Suprapubic skin (tissue), 4 donors: ENCODE data around the gene SLC2A9. TPM values are rescaled to one million over a fixed set of nuclear protein-coding genes. Genes with fewer than 3 reads are reported as not detected.

Experiments used
- DNase-seq, 2 donors: peaks; one replicate each; pipeline ENCODE4 v3.0.0-alpha.2; 2019; ENCODE audit warnings: low spot score in 2 of 2
- H3K27ac ChIP-seq: fragments of 200-600 bp; sonication (generic); one replicate; pipeline ENCODE4 v1.5.1; 2019
- H3K27me3 ChIP-seq: fragments of 200-600 bp; sonication (generic); one replicate; pipeline ENCODE4 v1.5.1; 2019
- H3K36me3 ChIP-seq: fragments of 200-600 bp; sonication (generic); one replicate; pipeline ENCODE4 v1.5.1; 2019
- H3K4me1 ChIP-seq: fragments of 200-600 bp; sonication (generic); one replicate; pipeline ENCODE4 v1.5.1; 2019
- H3K4me3 ChIP-seq: fragments of 200-600 bp; sonication (generic); one replicate; pipeline ENCODE4 v1.5.1; 2019; ENCODE audit warnings: mild to moderate bottlenecking
- H3K9me3 ChIP-seq: fragments of 200-600 bp; sonication (generic); one replicate; pipeline ENCODE4 v1.5.1; 2019
- CTCF ChIP-seq, 2 donors: fragments of 200-600 bp in 1 of 2; fragments of 450-650 bp in 1 of 2; sonication (generic) in 1 of 2; IDR thresholded peaks; one replicate each; pipeline ENCODE4 v1.5.1; 2016 to 2019; ENCODE audit warnings: antibody characterized with exemption in 2 of 2, mild to moderate bottlenecking in 1 of 2, moderate library complexity in 1 of 2
- EP300 ChIP-seq: sonication (generic); formaldehyde crosslinking; IDR thresholded peaks from one replicate; pipeline ENCODE4 v1.6.1; 2017; ENCODE audit warnings: antibody characterized with exemption
- POLR2A ChIP-seq, 2 donors: fragments of 450-650 bp; IDR thresholded peaks; one replicate each; pipeline ENCODE4 v1.6.1; 2017; ENCODE audit warnings: antibody characterized with exemption in 2 of 2, mild to moderate bottlenecking in 2 of 2, moderate library complexity in 2 of 2
- POLR2AphosphoS5 ChIP-seq, 3 donors: sonication (generic); formaldehyde crosslinking; IDR thresholded peaks; one replicate each; pipeline ENCODE4 v1.6.1; 2017; ENCODE audit warnings: antibody characterized with exemption in 3 of 3
- WGBS: methylation state at CpG from one replicate; pipeline ENCODE4 v1.1.5; 2018; 5-methylcytosine and 5-hydroxymethylcytosine counted together
- total RNA-seq, 4 donors: library from RNA; depleted of rRNA; stranded (reverse); fragments of >200 nt; gene quantifications; one replicate each; pipeline ENCODE4 v1.1.0, GENCODE V29; 2016

SLC2A9 gene
- total RNA-seq, 4 donors from 2014 or later: 3.5 to 9.2 (median 8.1) TPM

GRCh38 chr4:10024303-10024702 lies 3.0 kb upstream of the SLC2A9 start:
- TF ChIP-seq CTCF (IDR thresholded peaks at IDR 0.05) (no peak), POLR2AphosphoS5 (IDR thresholded peaks at IDR 0.05) (no peak), EP300 (no peak), POLR2A (IDR thresholded peaks at IDR 0.05) (no peak)
- Histone ChIP-seq H3K27me3 (no peaks in the 10 kb centered on the region), H3K27ac (peak overlapping the region; percentile 36)

GRCh38 chr4:10023806-10024205 lies 2.5 kb upstream of the SLC2A9 start:
- Histone ChIP-seq H3K4me1 (peaks cover 53% of the 10 kb centered on the region), H3K36me3 (no peaks in the 10 kb centered on the region), H3K4me3 (no peak overlapping the region), H3K27me3 (no peaks in the 10 kb centered on the region), H3K27ac (peak overlapping the region; percentile 36), H3K9me3 (no peaks in the 10 kb centered on the region)
- TF ChIP-seq CTCF (IDR thresholded peaks at IDR 0.05) (no peak), EP300 (no peak)
- DNase-seq: peak in 1 of 2 donors; percentile 75
- WGBS: 85% methylated on average over 7 of the region's 7 CpGs

More at GRCh38 chr4:10024303-10024702, 3.0 kb upstream of the SLC2A9 start:
- peak in 1 of 2 donors; percentile 3 for DNase-seq
- Histone ChIP-seq H3K9me3 (no peaks in the 10 kb centered on the region), H3K4me3 (no peak overlapping the region), H3K4me1 (peaks cover 50% of the 10 kb centered on the region), H3K36me3 (no peaks in the 10 kb centered on the region)
- 69% methylated on average over 2 of the region's 2 CpGs for WGBS

- Histone ChIP-seq H3K4me3 (no peak overlapping the region), H3K27me3 (no peaks in the 10 kb centered on the region), H3K9me3 (no peaks in the 10 kb centered on the region), H3K4me1 (peaks cover 57% of the 10 kb centered on the region), H3K27ac (peak overlapping the region; percentile 36), H3K36me3 (no peaks in the 10 kb centered on the region)
- WGBS: 78% methylated on average over 5 of the region's 5 CpGs
- TF ChIP-seq EP300: no peak
- DNase-seq: peak in 1 of 2 donors; percentile 69
Observed at GRCh38 chr4:10023050-10023419, 1.7 kb upstream of the SLC2A9 start.

- TF ChIP-seq POLR2A (IDR thresholded peaks at IDR 0.05) (no peak), EP300 (no peak), CTCF (IDR thresholded peaks at IDR 0.05) (no peak), POLR2AphosphoS5 (IDR thresholded peaks at IDR 0.05) (no peak)
- H3K4me1 ChIP-seq: peaks cover 59% of the 10 kb centered on the region
- no peaks in the 10 kb centered on the region for H3K9me3 ChIP-seq
- peak in 1 of 2 donors; percentile 58 for DNase-seq
- peak overlapping the region; percentile 83 for H3K27ac ChIP-seq
- H3K36me3 ChIP-seq: no peaks in the 10 kb centered on the region
- 60% methylated on average over 14 of the region's 14 CpGs for WGBS
- no peaks in the 10 kb centered on the region for H3K27me3 ChIP-seq
- no peak overlapping the region for H3K4me3 ChIP-seq
Observed at GRCh38 chr4:10022346-10023049, 1.2 kb upstream of the SLC2A9 start.

- peak in 1 of 2 donors; percentile 47 for DNase-seq
- Histone ChIP-seq H3K4me3 (no peak overlapping the region), H3K4me1 (peaks cover 59% of the 10 kb centered on the region), H3K36me3 (no peaks in the 10 kb centered on the region), H3K27ac (peak overlapping the region; percentile 83), H3K9me3 (no peaks in the 10 kb centered on the region), H3K27me3 (no peaks in the 10 kb centered on the region)
- TF ChIP-seq EP300 (no peak), POLR2A (IDR thresholded peaks at IDR 0.05) (no peak), CTCF (IDR thresholded peaks at IDR 0.05) (no peak), POLR2AphosphoS5 (IDR thresholded peaks at IDR 0.05) (no peak)
- WGBS: 64% methylated on average over 5 of the region's 5 CpGs
Observed at GRCh38 chr4:10021653-10022023, 341 bp upstream of the SLC2A9 start.

GRCh38 chr4:10020106-10020505 lies 1.2 kb downstream of the SLC2A9 start:
- no peaks in the 10 kb centered on the region for H3K27me3 ChIP-seq
- no peaks in the 10 kb centered on the region for H3K36me3 ChIP-seq
- H3K9me3 ChIP-seq: no peaks in the 10 kb centered on the region
- no peak for TF ChIP-seq CTCF (IDR thresholded peaks at IDR 0.05)
- H3K4me3 ChIP-seq: no peak overlapping the region
- whole genome bisulfite sequencing: 87% methylated on average over 6 of the region's 6 CpGs
- H3K4me1 ChIP-seq: peaks cover 59% of the 10 kb centered on the region
- no peak overlapping the region for H3K27ac ChIP-seq
- DNase-seq: peak in 1 of 2 donors; percentile 20
